Adrenal gland (tissue), 12 donors: ENCODE measurements around the gene SURF4. TPM values are rescaled to one million over a fixed set of nuclear protein-coding genes. Genes with fewer than 3 reads are reported as not detected.
"Not testable (repeated sequence)": the region's sequence is repeated elsewhere in the genome, so short reads cannot be mapped to it uniquely, and the experiment has no call there.

Experiments used
- DNase-seq, 7 donors: peaks; one replicate each; pipeline ENCODE4 v3.0.0-alpha.2; 2019 to 2020
- H3K27ac ChIP-seq, 5 donors: fragments of 200-600 bp; sonication (generic) in 4 of 5; 1 replicate in 3 of 5; 2 replicates in 2 of 5; pipeline versions ENCODE4 v1.5.1 to v1.8.0; 2016 to 2020; ENCODE audit warnings: mild to moderate bottlenecking in 1 of 5
- H3K27me3 ChIP-seq: fragments of 200-600 bp; 2 replicates; pipeline ENCODE4 v1.8.0; 2021
- H3K36me3 ChIP-seq, 2 donors: fragments of 200-600 bp; replicated peaks in 1 of 2; 1 replicate in 1 of 2; 2 replicates in 1 of 2; pipeline versions ENCODE4 v1.5.1 to v1.8.0; 2018 to 2022
- H3K4me1 ChIP-seq, 2 donors: fragments of 200-600 bp; replicated peaks in 1 of 2; 1 replicate in 1 of 2; 2 replicates in 1 of 2; pipeline versions ENCODE4 v1.5.1 to v1.8.0; 2018 to 2021
- H3K4me3 ChIP-seq, 4 donors: fragments of 200-600 bp; sonication (generic) in 3 of 4; one replicate each; pipeline ENCODE4 v1.5.1; 2016 to 2018
- H3K9me3 ChIP-seq, 3 donors: fragments of 200-600 bp; sonication (generic) in 1 of 3; replicated peaks in 1 of 3; 1 replicate in 2 of 3; 2 replicates in 1 of 3; pipeline versions ENCODE4 v1.5.1 to v1.8.0; 2016 to 2021
- POLR2A ChIP-seq, 2 donors: fragments of 450-650 bp; IDR thresholded peaks; one replicate each; pipeline ENCODE4 v1.6.1; 2017; ENCODE audit warnings: antibody characterized with exemption in 2 of 2, mild to moderate bottlenecking in 2 of 2, moderate library complexity in 1 of 2
- WGBS, 4 donors: extraction: QIAGEN DNeasy Blood & Tissue Kit in 2 of 4; methylation state at CpG; one replicate each; pipeline versions ENCODE4 v1.1.5 to v1.1.7; 2013 to 2017; 5-methylcytosine and 5-hydroxymethylcytosine counted together
- intact Hi-C, 2 donors: fragments of 100-400 bp; cut with DNase I; formaldehyde crosslinking; loops; one replicate each; pipeline versions ENCODE4 v1.14.1 to v1.15.0; 2022 to 2023
- polyA plus RNA-seq, 3 donors: library from polyadenylated mRNA; stranded (reverse); fragments of 200-250 nt in 2 of 3; fragments of 350-450 nt in 1 of 3; fragmentation: Illumina TruSeq in 1 of 3; extraction: RNeasy Lipid Tissue Mini Kit (QIAGEN cat#74804) in 1 of 3; gene quantifications; one replicate each; pipeline ENCODE4 v1.2.3, GENCODE V29; 2013 to 2014
- total RNA-seq, 9 donors: library from RNA; depleted of rRNA in 4 of 9; stranded (reverse); fragments of >200 nt in 4 of 9; fragments of 120-200 nt in 1 of 9; fragmentation: NEBNext Ultra II Directional in 1 of 9; extraction: Animal tissue kit (Norgen Biotek cat#: 25700) in 1 of 9; gene quantifications; one replicate each; pipeline versions ENCODE4 v1.1.0 to v1.2.4, GENCODE V29; 2013 to 2023
- TF ChIP-seq, protein P1 (sequence below), 6 experiments: fragments of 450-650 bp in 4 of 6; fragments of 200-600 bp in 2 of 6; sonication (generic) in 1 of 6; IDR thresholded peaks; 1 replicate in 5 of 6; 2 replicates in 1 of 6; pipeline versions ENCODE4 v1.5.1 to v1.8.0; 2016 to 2021; ENCODE audit warnings: antibody characterized with exemption in 6 of 6, mild to moderate bottlenecking in 2 of 6, moderate library complexity in 1 of 6
- donor health status: healthy with polysubstance abuse.
- donor health status: Bipolar disorder and iron deficiency.
- donor health status: DM: yes; HTN: yes; CAD: no.
- donor health status: DM: no; HTN: no; CAD: no.
- donor health status: DM: no; HTN: no; CAD: no.
- donor health status: DM: yes; HTN: yes; CAD: no.

SURF4 gene
- total and polyA plus RNA-seq, 12 donors, result 43.4 to 340 (median 177) TPM

DNA sequence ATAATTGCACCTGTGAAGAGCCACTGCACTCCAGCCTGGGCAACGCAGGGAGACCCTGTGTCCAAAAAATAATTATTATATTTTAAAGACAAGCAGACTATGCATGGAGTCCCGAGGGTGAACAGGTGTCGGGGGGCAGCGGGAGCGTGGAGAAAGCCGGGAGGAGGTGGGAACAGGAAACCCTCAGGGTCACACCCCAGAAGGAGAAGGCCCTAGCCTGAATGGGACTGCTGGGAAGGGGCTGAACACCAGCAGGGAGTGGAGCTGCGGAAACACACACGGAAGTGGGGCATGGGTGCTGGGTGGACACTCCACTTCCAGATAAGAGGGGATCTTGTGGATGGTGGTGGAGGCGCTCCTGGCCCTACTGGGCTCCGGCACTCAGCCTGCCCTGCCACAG lies 52.6 kb downstream of the SURF4 start:
- H3K27me3 ChIP-seq, result no peaks in the 10 kb centered on the region
- no peaks in the 10 kb centered on the region for H3K9me3 ChIP-seq
- DNase-seq, result peak in 2 of 7 donors; percentile 4 to 15
- H3K4me1 ChIP-seq, result no peaks in the 10 kb centered on the region
- intact Hi-C loops, result no loop called here
- 80 to 91% (median 85%) methylated on average over 9 to 10 of the region's 10 CpGs for WGBS, 4 donors
- H3K36me3 ChIP-seq, result no peaks in the 10 kb centered on the region
- no peak overlapping the region for H3K27ac ChIP-seq
- no peak overlapping the region for H3K4me3 ChIP-seq
- TF ChIP-seq, protein P1, sequence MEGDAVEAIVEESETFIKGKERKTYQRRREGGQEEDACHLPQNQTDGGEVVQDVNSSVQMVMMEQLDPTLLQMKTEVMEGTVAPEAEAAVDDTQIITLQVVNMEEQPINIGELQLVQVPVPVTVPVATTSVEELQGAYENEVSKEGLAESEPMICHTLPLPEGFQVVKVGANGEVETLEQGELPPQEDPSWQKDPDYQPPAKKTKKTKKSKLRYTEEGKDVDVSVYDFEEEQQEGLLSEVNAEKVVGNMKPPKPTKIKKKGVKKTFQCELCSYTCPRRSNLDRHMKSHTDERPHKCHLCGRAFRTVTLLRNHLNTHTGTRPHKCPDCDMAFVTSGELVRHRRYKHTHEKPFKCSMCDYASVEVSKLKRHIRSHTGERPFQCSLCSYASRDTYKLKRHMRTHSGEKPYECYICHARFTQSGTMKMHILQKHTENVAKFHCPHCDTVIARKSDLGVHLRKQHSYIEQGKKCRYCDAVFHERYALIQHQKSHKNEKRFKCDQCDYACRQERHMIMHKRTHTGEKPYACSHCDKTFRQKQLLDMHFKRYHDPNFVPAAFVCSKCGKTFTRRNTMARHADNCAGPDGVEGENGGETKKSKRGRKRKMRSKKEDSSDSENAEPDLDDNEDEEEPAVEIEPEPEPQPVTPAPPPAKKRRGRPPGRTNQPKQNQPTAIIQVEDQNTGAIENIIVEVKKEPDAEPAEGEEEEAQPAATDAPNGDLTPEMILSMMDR (IDR thresholded peaks at IDR 0.05), result no peak
- TF ChIP-seq POLR2A (IDR thresholded peaks at IDR 0.05), result no peak

DNA sequence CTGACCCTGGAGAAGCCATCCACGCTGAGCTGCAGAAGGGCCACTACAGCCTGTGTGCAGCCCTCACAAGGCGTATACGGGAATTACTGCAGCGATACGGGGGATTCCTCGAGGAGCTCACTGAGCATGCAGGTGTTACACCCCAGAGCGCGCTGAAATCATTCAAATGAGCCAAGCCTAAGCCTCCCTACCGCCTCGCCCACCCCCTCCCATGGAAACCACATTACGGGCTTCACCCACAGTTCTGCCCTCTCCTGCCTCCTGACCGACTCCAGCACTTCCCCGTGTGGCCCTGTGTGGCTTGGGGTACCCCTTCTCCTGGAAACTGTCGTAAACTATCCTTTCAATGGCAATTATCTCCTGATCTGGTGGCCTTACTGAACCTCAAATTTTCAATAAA lies 53.2 kb downstream of the SURF4 start:
- no peak for TF ChIP-seq POLR2A (IDR thresholded peaks at IDR 0.05)
- TF ChIP-seq, protein P1 (IDR thresholded peaks at IDR 0.05), result no peak
- 79 to 87% (median 82%) methylated on average over 10 to 14 of the region's 14 CpGs for WGBS, 4 donors

DNA sequence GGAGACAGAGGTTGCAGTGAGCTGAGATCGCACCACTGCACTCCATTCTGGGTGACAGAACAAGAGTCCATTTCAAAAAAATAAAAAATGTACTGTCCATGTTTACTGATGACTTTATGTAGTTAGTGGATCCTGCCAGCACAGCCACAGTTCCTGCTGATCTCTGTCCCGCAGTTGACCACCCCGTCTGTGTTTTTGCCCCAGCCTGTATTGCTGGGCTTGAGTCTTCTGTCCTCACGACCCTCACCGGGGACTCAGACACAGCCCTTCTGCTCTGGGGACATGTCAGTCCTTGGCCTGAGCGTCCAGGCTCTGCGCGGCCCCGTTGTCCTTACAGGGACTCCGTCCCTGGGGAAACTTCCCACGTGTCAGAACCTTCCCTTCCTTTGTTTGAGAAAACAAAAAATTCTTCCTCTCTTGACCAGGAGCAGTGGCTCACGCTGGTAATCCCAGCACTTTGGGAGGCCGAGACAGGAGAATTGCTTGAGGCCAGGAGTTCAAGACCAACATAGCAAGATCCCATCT lies 54.4 kb downstream of the SURF4 start:
- peak in 1 of 7 donors; percentile 38 for DNase-seq
- intact Hi-C loops, result no loop called here
- no peak overlapping the region for H3K27ac ChIP-seq
- no peak for TF ChIP-seq POLR2A (IDR thresholded peaks at IDR 0.05)
- TF ChIP-seq, protein P1 (IDR thresholded peaks at IDR 0.05), result no peak
- H3K9me3 ChIP-seq, result no peaks in the 10 kb centered on the region
- no peaks in the 10 kb centered on the region for H3K36me3 ChIP-seq
- no peaks in the 10 kb centered on the region for H3K4me1 ChIP-seq
- WGBS, 4 donors, result 80 to 88% (median 83%) methylated on average over 13 of the region's 13 CpGs
- no peak overlapping the region for H3K4me3 ChIP-seq
- H3K27me3 ChIP-seq, result no peaks in the 10 kb centered on the region

More for the DNA sequence above, 53.2 kb downstream of the SURF4 start:
- no peak overlapping the region for H3K27ac ChIP-seq
- no peaks in the 10 kb centered on the region for H3K27me3 ChIP-seq
- no peaks in the 10 kb centered on the region for H3K9me3 ChIP-seq
- H3K36me3 ChIP-seq, result no peaks in the 10 kb centered on the region
- H3K4me3 ChIP-seq, result no peak overlapping the region
- peak in 1 of 7 donors; percentile 20 for DNase-seq
- intact Hi-C loops, result no loop called here
- H3K4me1 ChIP-seq, result no peaks in the 10 kb centered on the region

DNA sequence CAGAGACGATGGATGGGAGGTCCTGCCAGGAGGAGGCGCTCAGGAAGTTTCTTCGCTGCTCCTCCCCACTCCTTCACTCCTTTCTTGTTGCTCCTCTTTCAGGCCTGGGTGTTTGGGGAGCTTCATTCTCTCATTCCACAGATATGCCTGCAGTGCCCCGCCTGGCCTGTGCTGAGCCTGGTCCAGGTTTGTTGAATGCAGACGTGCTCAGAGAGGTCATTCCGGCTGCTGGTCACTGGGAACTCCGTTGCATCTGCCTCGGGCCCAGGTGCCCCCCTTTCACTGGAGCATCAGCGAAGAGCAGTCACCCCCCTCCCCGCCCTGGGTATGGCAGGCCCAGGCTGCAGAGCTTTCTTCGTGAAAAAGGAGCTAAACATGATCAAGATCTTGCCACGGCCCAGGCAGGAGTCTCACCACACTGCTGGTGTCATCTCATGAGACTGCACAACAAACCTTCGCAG lies 55.4 kb downstream of the SURF4 start:
- intact Hi-C loops, result no loop called here
- no peak overlapping the region for H3K27ac ChIP-seq
- no peak for DNase-seq
- no peaks in the 10 kb centered on the region for H3K9me3 ChIP-seq
- H3K36me3 ChIP-seq, result no peaks in the 10 kb centered on the region
- H3K27me3 ChIP-seq, result no peaks in the 10 kb centered on the region
- H3K4me3 ChIP-seq, result no peak overlapping the region
- TF ChIP-seq POLR2A (IDR thresholded peaks at IDR 0.05), result no peak
- 74 to 87% (median 83%) methylated on average over 13 of the region's 13 CpGs for WGBS, 4 donors
- H3K4me1 ChIP-seq, result no peaks in the 10 kb centered on the region

DNA sequence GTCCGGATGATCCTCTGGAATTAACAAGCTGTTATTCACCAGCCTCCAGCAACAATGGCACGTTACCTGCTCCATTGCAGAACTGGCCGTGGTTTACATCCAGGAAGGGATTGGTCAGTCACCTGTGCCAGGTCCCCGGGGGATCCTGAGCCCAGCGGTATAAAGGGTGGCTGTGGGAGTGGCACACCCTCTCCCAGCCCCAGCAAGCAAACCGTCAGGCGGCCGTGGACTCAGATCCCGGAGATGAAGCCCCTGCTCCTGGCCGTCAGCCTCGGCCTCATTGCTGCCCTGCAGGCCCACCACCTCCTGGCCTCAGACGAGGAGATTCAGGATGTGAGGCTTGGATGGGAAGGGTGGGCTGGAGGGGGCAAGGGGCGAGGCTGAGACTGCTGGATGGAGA lies 58.3 kb downstream of the SURF4 start:
- intact Hi-C loops, H3K36me3 ChIP-seq: not testable (repeated sequence)
- DNase-seq, result peak in 1 of 7 donors; percentile 11

More for the DNA sequence above, 58.3 kb downstream of the SURF4 start:
- not testable (repeated sequence) for H3K4me3 ChIP-seq, H3K27ac ChIP-seq, H3K27me3 ChIP-seq, H3K9me3 ChIP-seq, H3K4me1 ChIP-seq
- WGBS, 4 donors, result 78 to 86% (median 81%) methylated on average over 1 to 13 of the region's 13 CpGs
